HG02938 (cell line): ENCODE data around the gene MUC3A.
"Not testable (repeated sequence)": the region's sequence is repeated elsewhere in the genome, so short reads cannot be mapped to it uniquely, and the experiment has no call there.

Source experiments
- ATAC-seq: cut with Tn5 transposase; IDR thresholded peaks from one replicate; pipeline ENCODE4 v1.9.1; 2021; ENCODE audit warnings: mild to moderate bottlenecking, moderate library complexity; ENCODE audit not compliant: unreplicated experiment

MUC3A gene

DNA sequence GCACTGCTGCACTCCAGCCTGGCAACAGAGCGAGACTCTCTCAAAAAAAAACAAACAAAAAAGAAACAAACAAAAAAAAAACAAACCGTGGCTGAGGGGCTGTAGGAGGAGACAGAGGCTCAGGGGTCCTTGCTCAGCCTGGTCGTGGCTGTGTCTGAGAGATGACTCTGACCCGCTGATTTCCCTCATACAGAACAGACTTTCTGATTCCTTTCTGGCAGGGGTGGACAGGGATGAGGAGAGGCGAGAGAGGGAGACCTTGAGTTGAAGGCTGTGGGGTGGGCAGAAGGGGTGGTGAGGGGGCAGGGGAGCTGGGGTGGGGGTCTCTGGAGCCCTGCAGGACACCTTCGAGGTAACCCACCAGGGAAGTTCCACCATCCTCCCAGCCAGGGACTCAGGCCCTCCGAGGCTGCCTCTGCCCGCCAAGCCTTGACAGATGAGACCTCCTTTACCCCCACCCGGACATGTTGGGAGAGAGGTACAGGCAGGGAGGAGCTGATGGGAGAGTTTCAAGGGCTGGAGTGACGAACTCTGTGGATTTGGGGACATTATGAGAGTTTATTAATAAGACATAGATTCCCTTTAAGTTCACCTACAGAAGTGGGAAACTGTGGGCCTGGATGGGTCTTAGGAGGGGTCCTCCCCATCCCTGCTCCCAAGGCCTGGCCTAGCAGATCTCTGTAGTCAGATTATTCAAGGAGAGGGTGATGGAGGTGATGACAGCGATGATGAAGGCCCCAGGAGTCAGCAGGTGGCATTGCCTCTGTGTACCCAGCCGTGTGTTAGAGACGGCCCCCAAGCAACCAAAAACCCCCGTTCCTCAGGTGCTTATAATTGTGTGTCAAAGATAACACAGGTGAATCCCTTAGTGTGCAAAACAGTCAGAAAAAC lies 22.0 kb downstream of the MUC3A start:
- no peak for ATAC-seq

GRCh38 chr7:100972002-100972347 lies 22.6 kb downstream of the MUC3A start:
- ATAC-seq, result no peak

DNA sequence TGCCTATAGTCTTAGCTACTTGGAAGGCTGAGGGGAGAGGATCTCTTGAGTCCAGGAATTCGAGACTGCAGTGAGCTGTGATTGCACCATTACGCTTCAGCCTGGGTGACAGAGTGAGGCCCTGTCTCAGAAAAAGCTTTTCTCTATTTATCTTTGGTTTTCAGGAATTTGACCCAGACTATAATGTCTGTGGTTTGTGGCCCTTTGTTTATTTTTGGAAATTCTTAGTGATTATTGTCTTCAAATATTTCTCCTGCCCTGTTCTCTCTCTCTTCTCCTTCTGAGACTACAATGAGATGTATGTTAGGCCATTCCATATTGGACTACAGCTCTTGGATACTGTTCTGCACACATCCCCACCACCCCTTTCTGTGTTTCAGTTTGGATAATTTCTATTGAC lies 24.7 kb downstream of the MUC3A start:
- ATAC-seq, result no peak

- ATAC-seq, result no peak
Observed at GRCh38 chr7:100975371-100975821, 26.1 kb downstream of the MUC3A start.

- ATAC-seq, result no peak
Observed at GRCh38 chr7:100978300-100978699, 29.0 kb downstream of the MUC3A start.

- ATAC-seq, result no peak
Observed at GRCh38 chr7:100983451-100984187, 34.3 kb downstream of the MUC3A start.

- ATAC-seq, result not testable (repeated sequence)
Observed at GRCh38 chr7:100984241-100984918, 35.0 kb downstream of the MUC3A start.

DNA sequence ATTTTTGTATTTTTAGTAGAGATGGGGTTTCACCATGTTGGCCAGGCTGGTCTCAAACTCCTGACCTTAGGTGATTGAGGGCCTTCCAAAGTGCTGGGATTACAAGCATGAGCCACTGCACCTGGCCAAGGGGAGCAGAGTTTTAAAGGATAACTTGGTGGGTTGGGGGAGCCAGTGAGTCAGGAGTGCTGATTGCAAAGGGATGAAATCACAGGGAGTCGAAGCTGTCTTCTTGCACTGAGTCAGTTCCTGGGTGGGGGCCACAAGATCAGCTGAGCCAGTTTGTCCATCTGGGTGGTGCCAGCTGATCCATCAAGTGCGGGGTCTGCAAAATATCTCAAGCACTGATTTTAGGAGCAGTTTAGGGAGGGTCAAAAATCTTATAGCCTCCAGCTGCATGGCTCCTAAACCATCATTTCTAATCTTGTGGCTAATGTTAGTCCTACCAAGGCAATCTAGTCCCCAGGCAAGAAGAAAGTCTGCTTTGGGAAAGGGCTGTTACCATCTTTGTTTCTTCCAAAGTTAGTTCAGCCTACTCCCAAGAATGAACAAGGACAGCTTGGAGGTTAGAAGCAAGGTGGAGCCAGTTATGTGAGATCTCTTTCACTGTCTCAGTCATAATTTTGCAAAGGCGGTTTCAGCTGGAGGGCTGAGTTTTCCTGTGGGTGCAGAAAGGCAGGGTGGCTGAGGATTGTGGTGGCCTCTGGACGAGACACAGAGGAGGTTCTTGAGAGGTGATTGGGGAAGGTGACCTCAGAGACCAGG lies 35.9 kb downstream of the MUC3A start:
- ATAC-seq, result not testable (repeated sequence)

DNA sequence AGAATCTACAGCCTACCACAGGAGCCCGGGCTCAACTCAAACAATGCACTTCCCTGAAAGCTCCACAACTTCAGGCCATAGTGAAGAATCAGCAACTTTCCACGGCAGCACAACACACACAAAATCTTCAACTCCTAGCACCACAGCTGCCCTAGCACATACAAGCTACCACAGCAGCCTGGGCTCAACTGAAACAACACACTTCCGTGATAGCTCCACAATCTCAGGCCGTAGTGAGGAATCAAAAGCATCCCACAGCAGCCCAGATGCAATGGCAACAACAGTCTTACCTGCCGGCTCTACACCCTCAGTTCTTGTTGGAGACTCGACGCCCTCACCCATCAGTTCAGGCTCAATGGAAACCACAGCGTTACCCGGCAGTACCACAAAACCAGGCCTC lies 42.3 kb downstream of the MUC3A start:
- ATAC-seq, result no peak

- not testable (repeated sequence) for ATAC-seq
Observed at GRCh38 chr7:100992280-100992679, 42.9 kb downstream of the MUC3A start.

- ATAC-seq, result not testable (repeated sequence)
Observed at GRCh38 chr7:100994671-100995070, 45.3 kb downstream of the MUC3A start.

DNA sequence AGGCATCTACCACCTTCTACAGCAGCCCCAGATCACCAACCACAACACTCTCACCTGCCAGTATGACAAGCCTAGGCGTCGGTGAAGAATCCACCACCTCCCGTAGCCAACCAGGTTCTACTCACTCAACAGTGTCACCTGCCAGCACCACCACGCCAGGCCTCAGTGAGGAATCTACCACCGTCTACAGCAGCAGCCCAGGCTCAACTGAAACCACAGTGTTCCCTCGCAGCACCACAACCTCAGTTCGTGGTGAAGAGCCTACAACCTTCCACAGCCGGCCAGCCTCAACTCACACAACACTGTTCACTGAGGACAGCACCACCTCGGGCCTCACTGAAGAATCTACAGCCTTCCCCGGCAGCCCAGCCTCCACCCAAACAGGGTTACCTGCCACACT lies 49.2 kb downstream of the MUC3A start:
- ATAC-seq, result not testable (repeated sequence)

DNA sequence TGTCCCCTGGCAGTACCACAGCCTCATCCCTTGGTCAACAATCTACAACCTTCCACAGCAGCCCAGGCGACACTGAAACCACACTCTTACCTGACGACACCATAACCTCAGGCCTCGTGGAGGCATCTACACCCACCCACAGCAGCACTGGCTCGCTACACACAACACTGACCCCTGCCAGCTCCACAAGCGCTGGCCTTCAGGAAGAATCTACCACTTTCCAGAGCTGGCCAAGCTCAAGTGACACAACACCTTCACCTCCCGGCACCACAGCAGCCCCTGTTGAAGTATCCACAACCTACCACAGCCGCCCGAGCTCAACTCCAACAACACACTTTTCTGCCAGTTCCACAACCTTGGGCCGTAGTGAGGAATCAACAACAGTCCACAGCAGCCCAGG lies 50.0 kb downstream of the MUC3A start:
- ATAC-seq, result not testable (repeated sequence)

DNA sequence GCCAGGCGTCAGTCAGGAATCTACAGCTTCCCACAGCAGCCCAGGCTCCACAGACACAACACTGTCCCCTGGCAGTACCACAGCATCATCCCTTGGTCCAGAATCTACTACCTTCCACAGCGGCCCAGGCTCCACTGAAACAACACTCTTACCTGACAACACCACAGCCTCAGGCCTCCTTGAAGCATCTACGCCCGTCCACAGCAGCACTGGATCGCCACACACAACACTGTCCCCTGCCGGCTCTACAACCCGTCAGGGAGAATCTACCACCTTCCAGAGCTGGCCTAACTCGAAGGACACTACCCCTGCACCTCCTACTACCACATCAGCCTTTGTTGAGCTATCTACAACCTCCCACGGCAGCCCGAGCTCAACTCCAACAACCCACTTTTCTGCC lies 50.7 kb downstream of the MUC3A start:
- ATAC-seq, result not testable (repeated sequence)

- ATAC-seq, result not testable (repeated sequence)
Observed at GRCh38 chr7:101002333-101002732, 53.0 kb downstream of the MUC3A start.

- ATAC-seq, result not testable (repeated sequence)
Observed at GRCh38 chr7:101007361-101007760, 58.0 kb downstream of the MUC3A start.

DNA sequence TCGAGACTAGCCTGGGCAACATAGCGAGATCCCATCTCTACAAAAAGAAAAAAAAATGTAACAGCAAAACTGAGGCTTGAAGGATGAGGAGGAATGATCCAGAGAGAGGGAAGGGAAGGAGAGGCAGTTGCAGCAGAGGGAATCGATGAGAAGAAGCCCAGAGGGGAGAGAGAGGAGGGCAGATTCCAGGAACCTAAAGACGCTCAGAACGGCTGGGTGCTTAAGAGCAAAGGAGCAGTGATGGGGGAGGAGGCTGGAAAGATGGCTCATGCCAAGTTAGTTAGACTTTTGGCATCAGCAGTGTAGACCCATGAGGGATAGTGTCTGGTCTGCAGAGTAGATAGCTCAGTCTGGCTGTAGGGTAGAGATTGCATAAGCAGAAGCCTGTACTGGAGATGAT lies 60.3 kb downstream of the MUC3A start:
- ATAC-seq, result no peak

- ATAC-seq, result no peak
Observed at GRCh38 chr7:101012931-101013330, 63.6 kb downstream of the MUC3A start.

DNA sequence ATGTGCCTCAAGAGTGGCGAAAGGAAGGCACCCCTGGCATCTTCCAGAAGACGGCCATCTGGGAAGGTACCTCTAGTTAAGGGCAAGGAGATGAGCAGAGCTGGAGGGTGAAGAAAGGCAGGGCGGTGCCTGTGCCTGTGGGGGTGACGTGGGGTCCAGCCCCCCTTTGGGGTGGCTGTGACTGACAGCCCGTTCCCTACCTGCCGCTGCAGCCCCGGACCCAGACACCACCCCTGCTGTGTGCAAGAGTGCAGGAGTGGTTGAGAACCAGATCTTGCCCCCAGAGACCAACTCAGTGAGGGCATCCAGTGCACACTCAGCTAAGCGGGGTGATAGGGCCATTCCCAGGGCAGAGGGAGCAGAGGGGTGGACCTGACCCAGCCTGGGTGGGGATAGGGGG lies 66.3 kb downstream of the MUC3A start:
- ATAC-seq, result no peak

DNA sequence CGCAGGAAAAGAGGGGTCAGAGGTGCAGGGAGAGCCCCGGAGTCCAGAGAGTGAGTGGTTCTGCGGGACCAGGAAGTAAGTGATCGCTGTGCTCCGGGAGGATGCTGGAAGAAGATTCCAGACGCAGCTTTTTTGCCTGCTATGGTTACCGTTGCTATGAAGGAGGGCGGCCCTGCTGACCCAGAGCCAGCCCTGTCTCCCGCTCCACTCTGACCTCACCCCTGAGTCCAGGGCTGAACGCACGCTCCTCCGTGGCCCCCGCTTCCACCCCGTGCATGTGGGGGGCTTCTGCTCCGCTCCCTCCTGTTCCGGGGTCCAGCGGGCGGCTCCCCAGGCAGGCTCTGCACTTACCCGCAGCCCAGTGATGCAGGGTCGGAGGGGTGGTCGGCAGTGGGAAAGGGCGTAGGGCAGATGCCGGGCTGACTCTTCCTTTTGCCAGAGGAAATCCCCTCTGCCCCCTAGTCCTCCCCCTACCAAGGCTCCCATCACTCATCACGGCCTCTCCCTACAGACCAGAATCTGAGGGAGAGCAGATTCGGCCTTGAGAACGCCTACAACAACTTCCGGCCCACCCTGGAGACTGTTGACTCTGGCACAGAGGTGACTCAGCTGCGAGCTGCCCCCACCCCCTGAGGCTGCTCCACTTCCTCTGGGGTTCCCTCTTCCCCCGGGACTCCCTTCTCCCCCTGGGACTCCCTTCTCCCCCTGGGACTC lies 67.9 kb downstream of the MUC3A start:
- ATAC-seq, result peak; percentile 74
